Measurements from ENCODE around the gene CYBA. TPM values are rescaled to one million over a fixed set of nuclear protein-coding genes. Genes with fewer than 3 reads are reported as not detected.
"Not testable (repeated sequence)": the region's sequence is repeated elsewhere in the genome, so short reads cannot be mapped to it uniquely, and the experiment has no call there.

CYBA gene
- polyA plus RNA-seq, 1 donor = 52.9 TPM

DNA sequence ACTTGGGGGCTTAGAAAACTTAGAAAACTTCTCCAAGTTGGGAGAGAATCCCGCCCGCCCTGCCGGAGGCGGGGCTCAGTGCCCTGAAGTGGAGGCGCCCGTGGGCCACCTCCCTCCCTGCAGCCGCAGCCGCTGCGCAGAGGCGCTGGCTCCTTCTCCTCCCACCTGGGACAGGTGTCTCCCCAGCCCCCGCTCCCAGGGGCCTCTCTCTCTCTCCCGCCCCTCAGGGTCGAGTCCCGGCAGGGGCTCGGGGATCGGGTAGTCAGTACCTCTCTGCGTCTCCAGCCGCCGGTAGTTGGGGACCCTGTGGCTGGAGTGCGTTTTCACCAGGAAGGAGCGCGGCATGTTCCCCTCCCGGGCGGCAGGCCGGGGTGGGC, 35.2 kb upstream of the CYBA start:
- no peak for DNase-seq

DNA sequence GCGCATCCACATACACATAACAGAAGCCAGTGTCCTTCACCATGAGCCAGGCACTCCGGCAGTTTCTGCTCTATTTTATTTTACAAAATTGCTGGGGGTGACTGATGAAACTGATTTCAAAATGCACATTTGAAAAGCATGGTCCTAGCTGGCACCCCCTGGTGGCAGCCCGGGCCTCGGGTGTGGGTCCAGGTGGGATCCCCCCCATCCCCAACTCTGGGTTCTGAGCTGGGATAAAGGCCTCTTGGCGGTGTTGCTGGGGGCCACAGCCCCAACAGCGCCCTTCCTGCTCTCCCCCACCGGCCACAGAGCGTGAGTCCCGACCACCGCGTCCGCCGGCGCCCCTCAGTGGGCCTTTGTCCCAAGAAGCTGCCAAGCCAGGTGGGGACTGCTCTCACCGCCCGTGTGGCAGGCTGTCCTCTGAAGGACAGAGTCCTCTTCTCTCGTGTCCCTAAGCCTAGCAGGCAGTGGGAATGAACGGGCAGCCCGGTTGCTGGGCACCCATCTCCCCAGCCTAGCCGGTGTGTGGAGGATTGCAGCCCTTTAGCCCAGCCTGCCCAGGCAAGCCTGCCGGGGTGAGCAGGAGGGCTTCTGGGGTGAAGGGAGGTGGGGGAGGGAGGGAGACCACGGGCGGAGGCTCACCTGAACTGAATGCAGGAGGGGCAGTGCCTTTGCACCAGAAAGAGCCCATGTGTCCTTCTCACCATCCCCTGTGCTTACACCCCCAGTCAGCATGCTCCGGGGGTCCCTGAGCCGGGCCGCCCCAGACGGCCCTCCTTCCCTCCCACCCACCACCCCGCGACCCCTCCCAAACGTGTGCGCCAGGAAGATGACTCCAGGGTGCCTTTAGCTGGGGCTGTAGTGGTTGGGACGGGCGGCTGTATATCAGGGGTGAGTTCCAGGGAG, 34.6 kb upstream of the CYBA start:
- DNase-seq = no peak

- no peak for DNase-seq
Observed at GRCh38 chr16:88684569-88685155, 33.8 kb upstream of the CYBA start.

DNA sequence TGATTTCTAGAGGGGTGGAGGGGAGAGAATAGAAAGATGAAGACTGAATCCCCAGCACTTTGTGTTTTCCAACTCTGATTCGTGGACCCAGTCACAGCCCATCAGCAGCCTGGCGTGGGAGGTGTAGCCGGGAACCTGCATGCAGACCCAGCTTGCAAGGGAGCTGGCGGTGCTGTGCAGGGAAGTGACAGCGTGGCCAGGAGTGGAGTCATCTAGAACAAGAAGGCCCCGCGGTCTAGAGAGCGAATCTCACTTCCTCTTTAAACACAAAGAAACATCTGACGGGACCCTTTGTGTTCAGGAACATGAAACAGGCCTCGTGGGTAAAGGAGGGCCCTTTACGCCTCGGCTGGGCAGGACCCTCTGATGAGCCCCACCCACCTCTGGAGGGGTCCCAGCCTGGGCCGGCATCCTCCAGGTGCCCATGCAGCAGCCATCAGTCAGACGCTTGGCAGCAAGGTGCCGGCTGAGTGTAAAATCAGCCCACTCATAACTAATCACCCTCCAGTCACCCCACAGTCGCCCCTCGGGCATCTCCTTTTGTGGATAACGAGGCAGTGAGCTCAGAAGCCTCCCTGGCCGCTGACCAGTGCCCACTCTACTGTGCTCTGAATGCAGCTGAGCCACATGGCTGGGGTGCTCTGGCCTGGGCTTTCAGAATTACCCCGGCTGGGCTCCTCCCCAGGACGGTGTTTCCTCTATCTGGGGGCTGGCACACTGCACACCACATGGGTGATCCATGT, 31.0 kb upstream of the CYBA start:
- no peak for DNase-seq

- DNase-seq = no peak
Observed at GRCh38 chr16:88681084-88681680, 30.3 kb upstream of the CYBA start.

DNA sequence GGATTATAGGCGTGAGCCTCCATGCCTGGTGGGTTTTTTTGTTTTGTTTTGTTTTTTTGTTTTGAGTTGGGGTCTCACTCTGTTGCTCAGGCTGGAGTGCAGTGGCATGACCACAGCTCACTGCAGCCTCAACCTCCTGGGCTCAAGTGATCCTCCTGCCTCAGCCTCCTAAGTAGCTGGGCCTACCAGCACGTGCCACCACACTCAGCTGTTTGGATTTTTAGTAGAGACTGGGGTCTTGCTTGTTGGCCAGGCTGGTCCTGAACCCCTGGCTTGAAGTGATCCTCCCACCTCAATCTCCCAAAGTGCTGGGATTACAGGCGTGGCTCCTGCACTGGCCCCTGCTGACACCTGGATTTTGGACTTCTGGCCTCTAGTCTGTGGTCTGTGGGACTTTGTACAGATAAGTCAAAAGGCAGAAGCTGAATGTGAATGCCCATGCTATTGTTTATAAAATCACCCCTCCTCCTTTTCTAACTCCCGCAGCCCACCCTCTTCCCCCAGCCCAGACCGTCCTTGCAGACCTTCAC, 29.8 kb upstream of the CYBA start:
- DNase-seq = no peak

GRCh38 chr16:88678224-88678979, 27.5 kb upstream of the CYBA start:
- DNase-seq = no peak

DNA sequence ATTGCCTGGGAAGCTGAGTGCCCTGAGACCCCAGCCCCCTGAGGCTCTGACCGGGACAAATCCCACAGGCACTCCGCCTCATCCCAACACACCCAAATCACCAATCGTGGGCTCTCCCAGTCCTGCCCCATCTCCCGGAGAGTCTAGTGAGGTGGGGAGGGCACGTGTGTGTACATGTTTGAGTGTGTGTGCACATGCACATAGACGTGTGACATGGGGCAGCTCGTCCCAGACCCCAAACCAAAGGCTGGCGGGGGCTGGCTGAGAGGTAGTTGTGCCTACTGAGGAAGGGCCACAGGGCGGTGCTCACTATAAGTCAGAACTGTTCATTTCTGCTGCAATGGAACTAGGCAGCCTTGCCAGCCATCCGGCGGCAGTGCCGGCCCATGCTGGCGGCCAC, 26.9 kb upstream of the CYBA start:
- no peak for DNase-seq

DNA sequence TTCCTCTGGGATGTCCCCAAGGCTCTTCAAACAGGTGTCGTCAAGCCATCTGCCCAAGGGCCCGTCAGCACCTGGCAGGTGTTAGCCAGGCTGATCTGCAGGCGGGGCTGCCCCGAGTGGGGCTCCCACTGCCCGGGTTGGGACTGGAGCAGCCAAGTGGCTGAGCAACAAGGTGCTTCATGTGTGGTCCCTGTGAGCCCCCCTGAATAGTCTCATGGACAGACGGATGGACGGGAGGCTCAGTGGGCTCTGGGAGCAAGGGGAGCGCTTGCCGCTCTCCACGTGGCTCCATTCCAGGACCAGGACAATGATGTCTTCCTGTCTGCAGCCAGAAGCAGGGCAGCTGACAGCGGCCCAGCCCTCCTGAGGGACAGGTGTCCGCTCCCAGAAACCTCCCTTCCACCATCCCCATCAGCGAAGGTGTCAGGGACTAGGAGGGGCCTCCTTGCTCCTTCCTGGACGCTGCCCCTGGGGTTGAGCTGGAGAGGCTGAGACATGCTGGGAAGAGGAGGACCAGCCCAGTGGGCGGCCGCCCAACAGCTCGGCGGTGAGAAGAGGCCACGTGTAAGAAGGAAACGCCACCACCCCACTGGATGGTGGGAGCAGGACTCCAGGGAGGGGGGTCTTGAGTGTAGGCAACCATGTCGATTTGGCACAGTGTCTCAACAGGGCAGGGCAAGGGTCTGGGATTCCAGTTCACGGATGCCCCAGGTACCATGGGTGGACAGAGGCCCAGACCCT, 25.8 kb upstream of the CYBA start:
- DNase-seq = no peak

- DNase-seq = no peak
Observed at GRCh38 chr16:88673716-88674379, 23.0 kb upstream of the CYBA start.

GRCh38 chr16:88672776-88673175, 21.9 kb upstream of the CYBA start:
- no peak for DNase-seq

DNA sequence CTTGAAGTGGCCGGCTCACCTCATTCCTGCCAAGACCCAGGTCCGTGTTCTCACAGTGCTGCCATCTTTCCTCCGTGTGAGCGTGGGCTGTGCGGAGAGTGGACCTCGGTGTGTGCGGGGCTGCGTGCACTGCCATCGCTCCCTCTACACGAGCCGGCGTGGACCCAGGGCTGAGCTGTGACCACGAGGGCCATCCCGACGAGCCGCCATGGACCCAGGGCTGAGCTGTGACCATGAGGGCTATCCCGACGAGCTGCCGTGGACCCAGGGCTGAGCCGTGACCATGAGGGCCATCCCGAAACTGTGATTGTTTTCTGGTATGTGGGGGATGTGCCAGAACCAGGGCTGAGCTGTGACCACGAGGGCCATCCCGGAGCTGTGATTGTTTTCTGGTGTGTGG, 21.0 kb upstream of the CYBA start:
- no peak for DNase-seq

DNA sequence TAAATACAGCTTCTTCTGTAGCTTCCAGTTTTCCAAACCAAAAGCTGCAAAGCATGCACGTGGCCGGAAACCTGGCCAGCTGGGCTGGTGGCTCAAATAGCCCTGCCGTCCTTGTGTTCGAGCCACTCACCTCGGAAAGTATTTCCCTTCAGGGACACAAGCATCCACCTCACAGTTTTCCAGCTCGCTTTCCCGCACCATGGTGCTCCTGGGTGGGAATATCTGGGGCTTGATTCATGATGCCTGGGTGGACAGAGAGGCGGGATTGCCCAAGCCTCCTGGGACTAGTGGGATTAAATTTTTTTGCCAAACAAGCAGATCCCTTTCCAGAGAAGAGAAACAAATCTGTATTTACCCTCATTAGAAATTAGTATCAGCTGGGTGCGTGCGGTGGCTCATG, 19.1 kb upstream of the CYBA start:
- DNase-seq = no peak

DNA sequence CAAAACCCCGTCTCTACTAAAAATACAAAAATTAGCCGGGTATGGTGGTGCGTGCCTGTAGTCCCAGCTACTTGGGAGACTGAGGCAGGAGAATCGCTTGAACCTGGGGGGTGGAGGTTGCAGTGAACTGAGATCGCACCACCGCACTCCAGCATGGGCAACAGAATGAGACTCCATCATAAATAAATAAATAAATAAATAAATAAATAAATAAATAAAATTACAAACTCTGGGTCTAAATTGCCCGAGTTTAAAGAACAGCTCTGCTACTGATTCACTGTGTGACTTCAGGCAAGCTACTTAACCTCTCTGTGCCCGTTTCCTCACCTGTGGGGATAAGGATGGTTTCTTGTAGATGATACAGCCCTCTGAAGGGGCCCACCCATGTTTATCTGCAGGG, 18.6 kb upstream of the CYBA start:
- DNase-seq = not testable (repeated sequence)

- no peak for DNase-seq
Observed at GRCh38 chr16:88667461-88667860, 16.6 kb upstream of the CYBA start.

GRCh38 chr16:88665570-88665969, 14.7 kb upstream of the CYBA start:
- no peak for DNase-seq

GRCh38 chr16:88665148-88665547, 14.3 kb upstream of the CYBA start:
- DNase-seq = no peak

DNA sequence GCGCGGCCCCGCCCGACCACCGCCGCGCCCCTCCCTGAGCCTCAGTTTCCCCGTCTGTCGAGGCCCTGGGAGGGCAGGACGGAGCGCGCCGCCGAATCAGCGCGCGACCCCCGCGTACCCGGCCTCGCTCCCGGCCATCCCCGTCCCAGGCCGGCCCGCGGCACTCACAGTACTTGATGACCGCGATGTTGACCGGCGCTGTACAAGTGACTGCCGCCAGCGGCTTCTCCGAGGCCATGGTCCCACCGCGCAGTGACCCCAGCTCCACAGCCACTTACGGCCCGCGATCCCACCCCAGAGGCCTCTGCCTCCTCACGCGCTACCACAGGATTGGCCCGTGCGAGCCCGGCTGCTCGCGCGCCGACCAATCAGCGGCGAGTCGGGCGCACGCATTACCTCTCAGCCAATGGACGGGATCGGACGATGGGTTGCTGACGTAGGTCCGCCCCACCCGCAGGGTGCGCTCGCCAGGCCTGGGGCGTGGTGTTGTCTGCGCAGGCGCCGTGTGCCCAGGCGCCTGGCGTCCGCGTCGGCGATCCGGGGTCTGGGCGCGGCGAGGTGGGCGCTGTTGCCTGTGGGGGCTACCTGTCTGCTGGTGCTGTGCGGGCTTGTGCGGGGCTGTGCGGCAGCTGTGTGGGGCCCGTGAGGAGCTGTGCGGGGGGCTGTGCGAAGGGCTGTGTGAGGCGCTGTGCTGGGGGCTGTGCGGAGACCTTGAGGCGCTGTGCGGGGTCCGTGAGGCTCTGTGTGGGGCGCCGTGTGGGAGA, 12.2 kb upstream of the CYBA start, which contains the start of gene MVD:
Gene MVD, minus strand, starts transcription at position 249 of the 764 bp plus-strand sequence. Its CDS starts 11 bp downstream, at position 238.
- DNase-seq = peak; percentile 98

DNA sequence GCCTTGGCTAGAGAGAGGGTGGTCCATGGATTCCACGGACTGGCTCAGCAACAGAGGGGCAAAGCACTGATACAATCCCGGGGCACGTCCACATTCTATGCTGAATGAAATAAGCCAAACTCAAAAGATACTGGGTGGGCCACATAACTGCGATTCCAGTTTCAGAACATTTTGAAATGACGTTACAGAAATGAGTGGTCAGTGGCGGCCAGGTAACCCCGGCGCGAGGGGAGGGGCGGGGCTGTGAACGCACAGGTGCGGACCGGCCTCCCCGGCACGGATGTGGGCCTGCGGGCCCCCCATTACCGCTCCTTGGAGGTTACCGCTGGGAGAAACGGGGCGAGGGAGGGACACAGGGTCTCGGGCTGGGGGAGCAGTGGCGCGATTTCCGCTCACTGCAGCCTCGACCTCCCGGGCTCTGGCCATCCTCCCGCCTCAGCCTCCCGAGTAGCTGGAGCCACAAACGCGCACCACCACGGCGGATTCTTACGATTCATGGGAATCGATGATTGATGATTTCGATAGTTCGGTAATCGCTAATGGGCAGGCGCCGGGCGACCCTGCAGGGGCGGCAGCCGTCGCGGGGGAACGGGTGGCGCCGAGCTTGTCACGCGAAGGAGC, 11.5 kb upstream of the CYBA start:
- no peak for DNase-seq

Data from hindlimb muscle (tissue), 1 donor.